ENCODE results near the gene KRTAP10-2.
"Not testable (repeated sequence)": the region's sequence is repeated elsewhere in the genome, so short reads cannot be mapped to it uniquely, and the experiment has no call there.

KRTAP10-2 gene

GRCh38 chr21:44582055-44582454 is 30.8 kb upstream of the KRTAP10-2 start:
- DNase-seq, result no peak

- no peak for DNase-seq
Observed at GRCh38 chr21:44581158-44581557, 29.9 kb upstream of the KRTAP10-2 start.

- not testable (repeated sequence) for DNase-seq
Observed at GRCh38 chr21:44580231-44580821, 29.0 kb upstream of the KRTAP10-2 start, which contains the start of gene KRTAP10-5. KRTAP10-5 (minus strand) TSS chr21:44580604; CDS start chr21:44580578, 26 bp downstream.

GRCh38 chr21:44579833-44580144 is 28.5 kb upstream of the KRTAP10-2 start:
- no peak for DNase-seq

GRCh38 chr21:44579056-44579832 is 27.9 kb upstream of the KRTAP10-2 start:
- no peak for DNase-seq

GRCh38 chr21:44578371-44579055 is 27.2 kb upstream of the KRTAP10-2 start:
- DNase-seq, result no peak

GRCh38 chr21:44576025-44576420 is 24.7 kb upstream of the KRTAP10-2 start:
- no peak for DNase-seq

- DNase-seq, result no peak
Observed at GRCh38 chr21:44575307-44576024, 24.2 kb upstream of the KRTAP10-2 start.

GRCh38 chr21:44574457-44575306 is 23.4 kb upstream of the KRTAP10-2 start:
- no peak for DNase-seq

GRCh38 chr21:44573630-44574456 is 22.5 kb upstream of the KRTAP10-2 start, which contains the start of gene KRTAP10-4:
KRTAP10-4 (plus strand) TSS chr21:44573729; CDS start chr21:44573759, 30 bp downstream.
- not testable (repeated sequence) for DNase-seq

GRCh38 chr21:44572959-44573583 is 21.8 kb upstream of the KRTAP10-2 start:
- DNase-seq, result no peak

- DNase-seq, result no peak
Observed at GRCh38 chr21:44571844-44572782, 20.8 kb upstream of the KRTAP10-2 start.

GRCh38 chr21:44571296-44571695 is 20.0 kb upstream of the KRTAP10-2 start:
- DNase-seq, result no peak

- DNase-seq, result no peak
Observed at GRCh38 chr21:44569861-44570517, 18.7 kb upstream of the KRTAP10-2 start.

GRCh38 chr21:44568667-44569556 is 17.6 kb upstream of the KRTAP10-2 start:
- no peak for DNase-seq

- DNase-seq, result no peak
Observed at GRCh38 chr21:44568261-44568660, 17.0 kb upstream of the KRTAP10-2 start.

GRCh38 chr21:44567481-44568171 is 16.3 kb upstream of the KRTAP10-2 start:
- no peak for DNase-seq

All from effector CD4-positive, alpha-beta T cell (primary cell).